WI38 (cell line): ENCODE data around the gene CPN1.
"Not testable (repeated sequence)": the region's sequence is repeated elsewhere in the genome, so short reads cannot be mapped to it uniquely, and the experiment has no call there.

ENCODE experiments used
- H3K4me3 ChIP-seq: 2 replicates; pipeline ENCODE4 v1.5.1; 2011; ENCODE audit warnings: low read depth, mild to moderate bottlenecking, control low read depth, low read length
- CTCF ChIP-seq: IDR thresholded peaks from 2 replicates; pipeline ENCODE4 v1.5.1; 2012; ENCODE audit warnings: low read depth, mild to moderate bottlenecking, control low read depth, low read length

The CPN1 gene

GRCh38 chr10:100101192-100102076, 19.8 kb upstream of the CPN1 start:
- TF ChIP-seq CTCF, result no peak
- H3K4me3 ChIP-seq, result no peak overlapping the region

- H3K4me3 ChIP-seq, result no peak overlapping the region
- TF ChIP-seq CTCF, result no peak
These were observed 19.0 kb upstream of the CPN1 start for GRCh38 chr10:100100651-100101184.

GRCh38 chr10:100089241-100089640, 7.6 kb upstream of the CPN1 start:
- TF ChIP-seq CTCF, result no peak
- no peak overlapping the region for H3K4me3 ChIP-seq

GRCh38 chr10:100086708-100087107, 5.0 kb upstream of the CPN1 start:
- H3K4me3 ChIP-seq, result not testable (repeated sequence)

- TF ChIP-seq CTCF, result no peak
- H3K4me3 ChIP-seq, result no peak overlapping the region
These were observed 3.9 kb upstream of the CPN1 start for GRCh38 chr10:100085596-100085995.

- no peak for TF ChIP-seq CTCF
- no peak overlapping the region for H3K4me3 ChIP-seq
These were observed 2.0 kb upstream of the CPN1 start for GRCh38 chr10:100083623-100084022.

GRCh38 chr10:100082276-100082675, 607 bp upstream of the CPN1 start:
- not testable (repeated sequence) for H3K4me3 ChIP-seq

- TF ChIP-seq CTCF, result no peak
- H3K4me3 ChIP-seq, result no peak overlapping the region
These were observed 4.9 kb downstream of the CPN1 start for GRCh38 chr10:100076750-100077149.
